ENCODE data around the gene ITPKC.

ITPKC gene

GRCh38 chr19:40713939-40714338 lies 3.0 kb upstream of the ITPKC start:
- TF ChIP-seq CTCF (conservative IDR thresholded peaks at IDR 0.05; ENCODE audit: low read length) = no peak
- TF ChIP-seq EZH2phosphoT487 (IDR thresholded peaks at IDR 0.05; ENCODE audit: borderline replicate concordance) = no peak
- no peak overlapping the region for H2AFZ ChIP-seq (ENCODE audit: low read length)
- peaks cover 20% of the 10 kb centered on the region for H3K79me2 ChIP-seq (ENCODE audit: insufficient read depth, low read length)
- H3K9me2 ChIP-seq (replicated peaks; ENCODE audit: low read depth, low read length) = no peaks in the 10 kb centered on the region
- H3K4me1 ChIP-seq (ENCODE audit: insufficient read depth, low read length, poor library complexity, severe bottlenecking) = peaks cover 39% of the 10 kb centered on the region
- peak overlapping the region; percentile 95 for H3K4me3 ChIP-seq (ENCODE audit: low read length, poor library complexity, severe bottlenecking)
- H3K9ac ChIP-seq (ENCODE audit: low read depth, low read length, poor library complexity, severe bottlenecking) = peak overlapping the region; percentile 76
- no peaks in the 10 kb centered on the region for H3F3A ChIP-seq (ENCODE audit: low read depth)
- H4K20me1 ChIP-seq (ENCODE audit: insufficient read depth, low read length, poor library complexity, severe bottlenecking) = no peaks in the 10 kb centered on the region
- H3K36me3 ChIP-seq (ENCODE audit: insufficient read depth, low read length) = no peaks in the 10 kb centered on the region
- H3K4me2 ChIP-seq (ENCODE audit: low read depth, low read length, poor library complexity, severe bottlenecking) = peak overlapping the region; percentile 91
- no peaks in the 10 kb centered on the region for H3K9me3 ChIP-seq (ENCODE audit: insufficient read depth, low read depth, low read length)
- H3K27me3 ChIP-seq (ENCODE audit: insufficient read depth, low read length, poor library complexity, severe bottlenecking) = no peaks in the 10 kb centered on the region

DNA sequence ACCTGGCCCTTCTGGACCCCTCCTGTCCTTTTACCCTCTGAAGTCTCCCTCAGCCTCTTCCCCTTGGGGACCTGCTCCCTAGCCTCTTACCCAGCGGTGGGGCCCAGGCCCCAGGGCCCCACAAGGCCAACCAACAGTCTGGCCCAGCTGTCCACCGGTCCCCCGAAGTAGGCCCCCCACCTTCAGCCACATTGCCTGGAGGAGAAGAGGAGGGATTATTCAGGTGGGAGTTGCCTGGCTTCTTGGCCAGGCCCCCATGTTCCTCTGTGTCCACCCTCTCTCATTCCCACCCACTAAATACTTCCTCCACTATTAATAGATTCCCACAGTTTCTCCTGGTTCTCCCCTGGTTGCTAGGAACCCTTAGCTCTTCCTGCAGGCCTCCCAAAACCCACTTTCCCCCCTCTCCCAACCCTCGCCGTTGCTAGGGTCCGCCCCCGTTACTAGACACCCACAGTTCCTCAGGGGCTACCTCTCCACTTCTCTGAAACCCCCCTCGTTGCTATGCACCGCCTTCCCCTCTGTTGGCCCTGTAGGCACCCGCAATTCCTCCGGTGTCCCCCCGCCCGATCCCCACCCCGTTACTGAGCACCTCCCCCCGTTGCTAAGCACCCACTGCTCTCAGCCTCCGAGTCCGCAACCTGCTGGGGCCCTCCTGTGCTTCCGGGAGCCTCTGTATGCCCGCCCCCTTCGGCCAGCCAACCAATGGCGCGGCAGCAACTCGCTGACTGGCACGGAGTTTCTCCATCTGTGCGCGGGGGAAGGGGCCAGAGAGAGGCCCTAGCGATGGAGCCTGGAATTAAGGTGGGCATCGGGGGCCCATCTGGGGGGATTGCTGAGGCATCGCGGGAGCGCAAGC lies 2.2 kb upstream of the ITPKC start:
- peak overlapping the region; percentile 81 for H2AFZ ChIP-seq (ENCODE audit: low read length)
- H3K4me3 ChIP-seq (ENCODE audit: low read length, poor library complexity, severe bottlenecking) = peak overlapping the region; percentile 95
- peaks cover 20% of the 10 kb centered on the region for H3K79me2 ChIP-seq (ENCODE audit: insufficient read depth, low read length)
- peak overlapping the region; percentile 91 for H3K4me2 ChIP-seq (ENCODE audit: low read depth, low read length, poor library complexity, severe bottlenecking)
- no peaks in the 10 kb centered on the region for H4K20me1 ChIP-seq (ENCODE audit: insufficient read depth, low read length, poor library complexity, severe bottlenecking)
- TF ChIP-seq CTCF (conservative IDR thresholded peaks at IDR 0.05; ENCODE audit: low read length) (no peak), EZH2phosphoT487 (IDR thresholded peaks at IDR 0.05; ENCODE audit: borderline replicate concordance) (no peak)
- H3F3A ChIP-seq (ENCODE audit: low read depth) = no peaks in the 10 kb centered on the region
- no peaks in the 10 kb centered on the region for H3K9me2 ChIP-seq (replicated peaks; ENCODE audit: low read depth, low read length)
- peaks cover 44% of the 10 kb centered on the region for H3K4me1 ChIP-seq (ENCODE audit: insufficient read depth, low read length, poor library complexity, severe bottlenecking)
- H3K27me3 ChIP-seq (ENCODE audit: insufficient read depth, low read length, poor library complexity, severe bottlenecking) = no peaks in the 10 kb centered on the region
- peak overlapping the region; percentile 86 for H3K9ac ChIP-seq (ENCODE audit: low read depth, low read length, poor library complexity, severe bottlenecking)
- no peaks in the 10 kb centered on the region for H3K36me3 ChIP-seq (ENCODE audit: insufficient read depth, low read length)
- no peaks in the 10 kb centered on the region for H3K9me3 ChIP-seq (ENCODE audit: insufficient read depth, low read depth, low read length)

DNA sequence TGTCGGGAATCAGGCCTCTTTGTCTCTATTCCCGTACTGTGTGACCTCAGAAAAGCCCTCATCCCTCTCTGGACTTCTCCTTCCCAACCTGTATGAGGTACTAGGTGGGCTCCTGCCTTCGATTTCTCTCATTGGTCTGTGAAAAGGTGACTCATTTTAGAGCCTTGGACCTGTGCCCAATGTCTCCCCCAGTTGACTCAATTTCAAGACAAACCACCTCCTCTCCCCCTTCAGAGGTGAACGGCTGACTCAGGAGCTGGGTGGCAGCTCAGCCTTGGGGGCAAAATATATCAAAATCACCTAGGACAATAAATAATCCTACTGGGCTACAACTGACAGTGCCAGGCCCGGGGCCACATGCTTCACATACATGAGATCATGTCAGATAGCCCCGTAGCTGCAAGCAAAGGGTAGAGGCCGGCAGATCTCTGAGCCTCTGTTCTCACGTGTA lies 856 bp upstream of the ITPKC start:
- Histone ChIP-seq H3K36me3 (ENCODE audit: insufficient read depth, low read length) (no peaks in the 10 kb centered on the region), H3K9me3 (ENCODE audit: insufficient read depth, low read depth, low read length) (no peaks in the 10 kb centered on the region), H3K9me2 (replicated peaks; ENCODE audit: low read depth, low read length) (no peaks in the 10 kb centered on the region), H3F3A (ENCODE audit: low read depth) (no peaks in the 10 kb centered on the region), H3K79me2 (ENCODE audit: insufficient read depth, low read length) (peaks cover 20% of the 10 kb centered on the region), H3K4me3 (ENCODE audit: low read length, poor library complexity, severe bottlenecking) (peak overlapping the region; percentile 95), H3K27me3 (ENCODE audit: insufficient read depth, low read length, poor library complexity, severe bottlenecking) (no peaks in the 10 kb centered on the region), H3K4me1 (ENCODE audit: insufficient read depth, low read length, poor library complexity, severe bottlenecking) (peaks cover 44% of the 10 kb centered on the region), H3K9ac (ENCODE audit: low read depth, low read length, poor library complexity, severe bottlenecking) (peak overlapping the region; percentile 86), H2AFZ (ENCODE audit: low read length) (peak overlapping the region; percentile 96), H3K4me2 (ENCODE audit: low read depth, low read length, poor library complexity, severe bottlenecking) (peak overlapping the region; percentile 91), H4K20me1 (ENCODE audit: insufficient read depth, low read length, poor library complexity, severe bottlenecking) (no peaks in the 10 kb centered on the region)
- TF ChIP-seq CTCF (conservative IDR thresholded peaks at IDR 0.05; ENCODE audit: low read length) (no peak), EZH2phosphoT487 (IDR thresholded peaks at IDR 0.05; ENCODE audit: borderline replicate concordance) (no peak)
